HepG2 (cell line): ENCODE data around the gene TMEM86B. TPM values are rescaled to one million over a fixed set of nuclear protein-coding genes. Genes with fewer than 3 reads are reported as not detected.

ENCODE experiments used
- ARID3A ChIP-seq: IDR thresholded peaks from 2 replicates; pipeline ENCODE4 v1.6.1; 2012; ENCODE audit warnings: low read depth, low read length, improper control_type of control experiment
- DDIT3 ChIP-seq: sonication (generic); formaldehyde crosslinking; IDR thresholded peaks from 2 replicates; pipeline ENCODE4 v1.4.0; 2020; ENCODE audit warnings: mild to moderate bottlenecking, missing genetic modification reagents
- ELK4 ChIP-seq: sonication (generic); formaldehyde crosslinking; IDR thresholded peaks from 2 replicates; pipeline ENCODE4 v1.9.0; 2021; ENCODE audit warnings: missing genetic modification reagents, borderline replicate concordance
- FOXA3 ChIP-seq: IDR thresholded peaks from 2 replicates; pipeline ENCODE4 v1.6.1; 2016; ENCODE audit warnings: missing genetic modification reagents, missing compliant biosample characterization
- HDAC1 ChIP-seq: sonication (generic); formaldehyde crosslinking; IDR thresholded peaks from 2 replicates; pipeline ENCODE4 v1.5.1; 2020; ENCODE audit warnings: mild to moderate bottlenecking, missing genetic modification reagents
- MXD3 ChIP-seq: IDR thresholded peaks from 2 replicates; pipeline ENCODE4 v1.6.1; 2016; ENCODE audit warnings: mild to moderate bottlenecking, missing biosample characterization, missing genetic modification reagents
- NFE2 ChIP-seq: sonication (generic); formaldehyde crosslinking; IDR thresholded peaks from 2 replicates; pipeline ENCODE4 v1.4.0; 2020; ENCODE audit warnings: missing genetic modification reagents
- PBX2 ChIP-seq: IDR thresholded peaks from 2 replicates; pipeline ENCODE4 v1.6.1; 2016; ENCODE audit warnings: control low read depth
- RNF2 ChIP-seq: fragments of 450-650 bp; conservative IDR thresholded peaks from 2 replicates; pipeline ENCODE4 v1.6.1; 2016; ENCODE audit warnings: low read depth
- TFDP2 ChIP-seq: sonication (generic); formaldehyde crosslinking; IDR thresholded peaks from 2 replicates; pipeline ENCODE4 v1.4.0; 2020; ENCODE audit warnings: missing genetic modification reagents
- ZBTB1 ChIP-seq: sonication (generic); formaldehyde crosslinking; IDR thresholded peaks from 2 replicates; pipeline ENCODE4 v1.4.0; 2020; ENCODE audit warnings: missing genetic modification reagents, borderline replicate concordance
- ZFP41 ChIP-seq: sonication (generic); formaldehyde crosslinking; IDR thresholded peaks from 2 replicates; pipeline ENCODE4 v1.4.0; 2020; ENCODE audit warnings: mild to moderate bottlenecking, missing genetic modification reagents, borderline replicate concordance
- ZNF121 ChIP-seq: sonication (generic); formaldehyde crosslinking; IDR thresholded peaks from 2 replicates; pipeline ENCODE4 v1.5.0; 2020; ENCODE audit warnings: mild to moderate bottlenecking, missing genetic modification reagents
- ZNF530 ChIP-seq: sonication (generic); formaldehyde crosslinking; IDR thresholded peaks from 2 replicates; pipeline ENCODE4 v1.5.0; 2020; ENCODE audit warnings: low read depth, mild to moderate bottlenecking, missing genetic modification reagents
- ZNF570 ChIP-seq: sonication (generic); formaldehyde crosslinking; IDR thresholded peaks from 2 replicates; pipeline ENCODE4 v1.4.0; 2020; ENCODE audit warnings: mild to moderate bottlenecking, missing genetic modification reagents, borderline replicate concordance
- ZNF574 ChIP-seq: sonication (generic); formaldehyde crosslinking; IDR thresholded peaks from 2 replicates; pipeline ENCODE4 v1.4.0; 2020; ENCODE audit warnings: missing genetic modification reagents
- ZNF644 ChIP-seq: IDR thresholded peaks from 2 replicates; pipeline ENCODE4 v1.6.1; 2016; ENCODE audit warnings: low read depth
- ZNF678 ChIP-seq: sonication (generic); formaldehyde crosslinking; IDR thresholded peaks from 2 replicates; pipeline ENCODE4 v1.4.0; 2020; ENCODE audit warnings: mild to moderate bottlenecking, missing genetic modification reagents
- ZNF737 ChIP-seq: sonication (generic); formaldehyde crosslinking; IDR thresholded peaks from 2 replicates; pipeline ENCODE4 v1.5.0; 2020; ENCODE audit warnings: missing genetic modification reagents, mild to moderate bottlenecking, borderline replicate concordance
- ZNF749 ChIP-seq: sonication (generic); formaldehyde crosslinking; IDR thresholded peaks from 2 replicates; pipeline ENCODE4 v1.8.0; 2022; ENCODE audit warnings: mild to moderate bottlenecking, missing genetic modification reagents, moderate library complexity, borderline replicate concordance
- polyA plus RNA-seq, 8 experiments: library from polyadenylated mRNA; depleted of rRNA in 3 of 8; stranded (reverse) in 7 of 8; unstranded in 1 of 8; fragments of >200 nt; fragmentation: Illumina TruSeq in 4 of 8; extraction: Trizol in 4 of 8; gene quantifications; 2 replicates each; pipeline versions ENCODE4 v1.2.1 to v1.2.3, GENCODE V29; 2011 to 2016; ENCODE audit warnings: low read depth in 4 of 8, missing spikeins in 1 of 8, mixed read lengths in 1 of 8; ENCODE audit not compliant: insufficient read depth in 1 of 8
- total RNA-seq, 5 experiments: library from RNA; depleted of rRNA; stranded (reverse); fragments of >200 nt; fragmentation: Illumina TruSeq; extraction: Trizol; gene quantifications; 2 replicates each; pipeline ENCODE4 v1.2.3, GENCODE V29; 2016; ENCODE audit warnings: low read depth in 1 of 5

Gene TMEM86B
- total and polyA plus RNA-seq, 2 of the 13 experiments (the other 11 are each of a cell fraction or from before 2014, with no cell fraction given) = 7.7 to 9.6 TPM

- TF ChIP-seq ARID3A = peak; percentile 70; the same call in 1 of the 2 replicates
- peak; percentile 53; the same call in 1 of the 2 replicates for TF ChIP-seq ZNF574 (CRISPR knock-in tag)
- TF ChIP-seq ZNF530 (CRISPR knock-in tag) = no peak
- TF ChIP-seq ZNF121 = no peak
- peak; percentile 16; the same call in 1 of the 2 replicates for TF ChIP-seq HDAC1 (CRISPR knock-in tag)
- no peak for TF ChIP-seq ZNF644 (CRISPR knock-in tag)
- TF ChIP-seq PBX2 (CRISPR knock-in tag) = no peak
- TF ChIP-seq NFE2 (CRISPR knock-in tag) = no peak
- no peak for TF ChIP-seq ZNF737 (CRISPR knock-in tag)
- 0 out of 2 replicates have a peak, but pooled peaks have one; percentile 59 for TF ChIP-seq ZFP41 (CRISPR knock-in tag)
- peak; percentile 63; the same call in 1 of the 2 replicates for TF ChIP-seq MXD3 (CRISPR knock-in tag)
- no peak for TF ChIP-seq TFDP2 (CRISPR knock-in tag)
- peak; percentile 84 for TF ChIP-seq FOXA3 (CRISPR knock-in tag)
- TF ChIP-seq ELK4 (CRISPR knock-in tag) = no peak
- TF ChIP-seq RNF2 = peak; percentile 90; the same call in 1 of the 2 replicates
- TF ChIP-seq DDIT3 = no peak
- TF ChIP-seq ZNF678 = no peak
- TF ChIP-seq ZNF570 = no peak
- 0 out of 2 replicates have a peak, but pooled peaks have one; percentile 27 for TF ChIP-seq ZNF749 (CRISPR knock-in tag)
- TF ChIP-seq ZBTB1 (CRISPR knock-in tag) = no peak
Observed at GRCh38 chr19:55209693-55210472, 18.7 kb downstream of the TMEM86B start (continued).
